Mesendoderm (in vitro differentiated cells): ENCODE results near the gene GLUD1.
"Not testable (repeated sequence)": the region's sequence is repeated elsewhere in the genome, so short reads cannot be mapped to it uniquely, and the experiment has no call there.

ENCODE experiments used
- DNase-seq: peaks from one replicate; pipeline ENCODE4 v3.0.0; 2013
- H2AK5ac ChIP-seq: 2 replicates; pipeline ENCODE4 v1.6.1; 2013; ENCODE audit warnings: low read length, inconsistent platforms
- H2BK120ac ChIP-seq: 2 replicates; pipeline ENCODE4 v1.6.1; 2013; ENCODE audit warnings: low read depth, mild to moderate bottlenecking, low read length, moderate library complexity, mixed read lengths
- H2BK15ac ChIP-seq: replicated peaks from 2 replicates; pipeline ENCODE4 v1.6.1; 2013; ENCODE audit warnings: low read depth, mild to moderate bottlenecking, moderate library complexity
- H2BK5ac ChIP-seq: 2 replicates; pipeline ENCODE4 v1.6.1; 2013; ENCODE audit warnings: low read length, inconsistent platforms
- H3K18ac ChIP-seq: 2 replicates; pipeline ENCODE4 v1.6.1; 2013; ENCODE audit warnings: mild to moderate bottlenecking, low read length, mixed read lengths
- H3K23ac ChIP-seq: one replicate; pipeline ENCODE4 v1.6.1; 2013; ENCODE audit warnings: low read length
- H3K27ac ChIP-seq: 2 replicates; pipeline ENCODE4 v1.5.1; 2013; ENCODE audit warnings: low read depth, mild to moderate bottlenecking, inconsistent platforms, low read length, moderate library complexity
- H3K27me3 ChIP-seq: 2 replicates; pipeline ENCODE4 v1.6.1; 2013; ENCODE audit warnings: low read length, control low read depth, mild to moderate bottlenecking, inconsistent platforms; ENCODE audit not compliant: insufficient read depth, poor library complexity
- H3K36me3 ChIP-seq: 2 replicates; pipeline ENCODE4 v1.6.1; 2013; ENCODE audit warnings: low read length, inconsistent platforms; ENCODE audit not compliant: control insufficient read depth, insufficient read depth
- H3K4ac ChIP-seq: one replicate; pipeline ENCODE4 v1.6.1; 2013; ENCODE audit warnings: low read depth, mild to moderate bottlenecking, low read length, moderate library complexity
- H3K4me1 ChIP-seq: 2 replicates; pipeline ENCODE4 v1.6.1; 2013; ENCODE audit warnings: low read depth, low read length, inconsistent platforms; ENCODE audit not compliant: control insufficient read depth
- H3K4me2 ChIP-seq: 2 replicates; pipeline ENCODE4 v1.6.1; 2013; ENCODE audit warnings: low read length
- H3K4me3 ChIP-seq: 2 replicates; pipeline ENCODE4 v1.5.1; 2013; ENCODE audit warnings: mild to moderate bottlenecking, low read length
- H3K56ac ChIP-seq: one replicate; pipeline ENCODE4 v1.6.1; 2013; ENCODE audit warnings: low read length
- H3K79me1 ChIP-seq: 2 replicates; pipeline ENCODE4 v1.6.1; 2013; ENCODE audit warnings: low read length, inconsistent platforms
- H3K79me2 ChIP-seq: 2 replicates; pipeline ENCODE4 v1.6.1; 2013; ENCODE audit warnings: mild to moderate bottlenecking, low read length; ENCODE audit not compliant: control insufficient read depth, insufficient read depth
- H3K9ac ChIP-seq: 2 replicates; pipeline ENCODE4 v1.6.1; 2013; ENCODE audit warnings: low read length, inconsistent platforms
- H4K5ac ChIP-seq: one replicate; pipeline ENCODE4 v1.6.1; 2013; ENCODE audit warnings: low read length
- H4K8ac ChIP-seq: one replicate; pipeline ENCODE4 v1.6.1; 2013; ENCODE audit warnings: low read depth, mild to moderate bottlenecking, control low read depth, low read length, moderate library complexity
- WGBS: extraction: QIAGEN DNeasy Blood & Tissue Kit; methylation state at CpG from one replicate; pipeline ENCODE4 v1.1.7; 2013; ENCODE audit warnings: low lambda C conversion rate, missing lambda C conversion rate; ENCODE audit not compliant: insufficient coverage; ENCODE audit errors: extremely low coverage; 5-methylcytosine and 5-hydroxymethylcytosine counted together

GLUD1 gene

DNA sequence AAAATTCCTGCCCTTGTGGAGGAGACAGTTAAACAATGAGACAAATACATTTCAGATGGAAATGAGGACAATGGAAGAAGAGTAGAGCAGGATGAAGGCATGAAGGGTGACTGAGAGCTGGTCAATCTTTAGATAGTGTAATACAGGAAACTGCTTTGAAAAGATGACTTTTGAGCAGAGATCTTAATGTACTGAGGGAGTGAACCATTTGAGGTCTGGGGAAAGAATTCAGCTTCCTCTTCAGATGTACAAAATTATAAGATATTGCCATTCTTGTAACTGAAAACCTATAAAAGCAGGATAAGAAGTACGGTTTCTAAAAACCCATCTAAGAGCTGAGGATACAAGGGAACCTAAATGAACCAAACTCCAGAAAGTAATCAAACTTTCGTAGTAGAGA, 39.3 kb upstream of the GLUD1 start:
- H2BK120ac ChIP-seq, H3K27ac ChIP-seq, H3K56ac ChIP-seq, H3K4me3 ChIP-seq, H3K4me2 ChIP-seq, H3K18ac ChIP-seq, H2BK15ac ChIP-seq, H2BK5ac ChIP-seq, H3K9ac ChIP-seq, H3K79me2 ChIP-seq, H3K36me3 ChIP-seq, DNase-seq, H3K4ac ChIP-seq, H2AK5ac ChIP-seq, H3K23ac ChIP-seq, H3K4me1 ChIP-seq, H3K27me3 ChIP-seq, H4K8ac ChIP-seq, H4K5ac ChIP-seq, H3K79me1 ChIP-seq: not testable (repeated sequence)
- WGBS, result no CpG with 5 or more reads among the region's 2 CpGs

DNA sequence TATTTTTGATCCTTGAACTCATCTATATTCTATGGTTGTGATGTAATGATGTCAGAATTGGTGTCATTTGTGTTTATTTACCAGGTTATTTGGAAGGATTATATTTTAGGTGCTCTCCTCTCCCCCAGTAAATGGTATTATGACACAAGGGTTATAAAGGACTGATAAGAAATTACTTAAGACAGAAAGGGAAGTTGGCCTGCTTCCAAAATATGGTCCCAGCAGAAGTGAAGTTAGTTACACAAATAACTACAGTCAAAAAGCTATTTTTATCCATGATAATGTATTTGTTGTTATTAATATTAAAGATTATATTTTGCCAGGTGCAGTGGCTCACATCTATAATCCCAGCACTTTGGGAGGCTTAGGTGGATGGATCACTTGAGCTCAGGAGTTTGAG, 37.5 kb upstream of the GLUD1 start:
- not testable (repeated sequence) for H2BK120ac ChIP-seq, H3K4me3 ChIP-seq, H3K4me2 ChIP-seq, H2AK5ac ChIP-seq, H3K79me1 ChIP-seq, H4K5ac ChIP-seq, H3K18ac ChIP-seq, DNase-seq, H3K27me3 ChIP-seq, H2BK15ac ChIP-seq, H4K8ac ChIP-seq, H3K56ac ChIP-seq, H3K23ac ChIP-seq, H3K36me3 ChIP-seq, H3K9ac ChIP-seq, H3K4ac ChIP-seq, H3K79me2 ChIP-seq, H3K27ac ChIP-seq, H2BK5ac ChIP-seq, H3K4me1 ChIP-seq

DNA sequence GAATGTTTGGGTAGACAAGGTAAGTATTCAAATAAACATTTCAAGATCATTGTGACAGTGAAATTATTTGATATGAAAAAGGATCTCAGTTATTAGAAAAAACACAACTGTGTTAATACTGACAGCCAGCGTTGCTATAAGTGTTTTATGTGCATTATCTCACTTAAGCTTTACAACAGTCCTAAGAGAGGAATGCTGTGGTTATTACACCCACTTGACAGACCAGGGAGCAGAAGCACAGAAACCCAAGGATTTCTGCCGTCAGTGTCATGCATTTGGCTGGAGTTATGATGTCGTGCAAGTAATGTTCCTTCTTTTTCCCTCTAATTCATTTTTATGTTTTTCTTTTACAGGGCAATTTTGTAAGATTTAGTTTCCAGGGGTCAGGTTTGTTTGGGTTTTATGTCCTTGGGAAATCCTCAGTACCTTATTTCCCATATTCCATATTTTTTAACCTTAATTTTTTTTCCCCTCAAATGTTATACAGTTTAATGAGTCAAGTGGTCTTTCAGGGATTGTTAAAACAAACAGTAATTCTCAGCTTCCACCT, 33.0 kb upstream of the GLUD1 start:
- not testable (repeated sequence) for H2BK5ac ChIP-seq, H3K27ac ChIP-seq, H3K18ac ChIP-seq, H2BK120ac ChIP-seq, H3K4me1 ChIP-seq, H3K4me2 ChIP-seq, H2AK5ac ChIP-seq, H2BK15ac ChIP-seq, H3K27me3 ChIP-seq, H3K4me3 ChIP-seq, H4K5ac ChIP-seq, H3K23ac ChIP-seq, H3K36me3 ChIP-seq, H3K4ac ChIP-seq, H3K79me2 ChIP-seq, H4K8ac ChIP-seq, H3K9ac ChIP-seq, H3K56ac ChIP-seq, H3K79me1 ChIP-seq, DNase-seq
- no CpG with 5 or more reads among the region's 3 CpGs for WGBS

DNA sequence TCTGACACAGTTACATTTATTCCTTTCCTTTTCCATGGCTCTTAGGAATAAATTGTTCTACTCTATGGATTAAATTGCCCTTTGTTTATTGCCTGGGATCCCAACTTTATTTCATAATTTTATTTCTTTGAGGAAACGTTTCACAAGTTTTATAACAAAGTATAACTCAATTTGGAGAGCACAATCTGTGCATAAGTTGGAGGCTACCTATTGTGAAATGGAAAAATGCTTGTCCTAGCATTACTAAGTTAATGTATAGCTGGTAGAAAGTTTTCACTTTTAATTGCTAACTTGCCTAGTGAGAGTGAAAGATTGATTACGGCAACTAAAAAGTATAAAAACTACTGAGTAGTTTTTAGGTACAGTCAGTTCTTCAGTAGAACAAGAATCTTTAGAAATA, 32.4 kb upstream of the GLUD1 start:
- H2BK120ac ChIP-seq, H3K79me2 ChIP-seq, H3K23ac ChIP-seq, H2AK5ac ChIP-seq, H3K56ac ChIP-seq, H3K4me1 ChIP-seq, H3K4me3 ChIP-seq, H4K5ac ChIP-seq, H2BK5ac ChIP-seq, H4K8ac ChIP-seq, H3K18ac ChIP-seq, H3K9ac ChIP-seq, H3K27me3 ChIP-seq, H3K79me1 ChIP-seq, H3K4ac ChIP-seq, H3K36me3 ChIP-seq, H2BK15ac ChIP-seq, H3K27ac ChIP-seq, DNase-seq, H3K4me2 ChIP-seq: not testable (repeated sequence)
- WGBS, result no CpG with 5 or more reads among the region's 2 CpGs

DNA sequence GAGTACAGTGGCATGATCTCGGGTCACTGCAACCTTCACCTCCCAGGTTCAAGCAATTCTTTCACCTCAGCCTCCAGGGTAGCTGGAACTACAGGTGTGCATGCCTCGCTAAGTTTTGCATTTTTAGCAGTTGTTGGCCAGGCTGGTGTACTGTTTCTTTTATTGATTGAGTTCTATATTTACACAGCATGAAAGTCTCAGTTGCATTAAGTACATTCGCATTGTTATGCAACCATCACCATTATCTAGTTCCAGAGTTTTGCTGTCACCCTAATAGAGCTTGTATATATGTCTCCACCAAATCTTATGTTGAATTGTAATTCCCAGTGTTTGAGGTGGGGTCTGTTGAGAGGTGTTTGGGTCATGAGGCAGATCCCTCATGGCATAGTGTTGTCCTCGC, 28.7 kb upstream of the GLUD1 start:
- H3K4ac ChIP-seq, H3K9ac ChIP-seq: not testable (repeated sequence)
- WGBS, result no CpG with 5 or more reads among the region's 4 CpGs

DNA sequence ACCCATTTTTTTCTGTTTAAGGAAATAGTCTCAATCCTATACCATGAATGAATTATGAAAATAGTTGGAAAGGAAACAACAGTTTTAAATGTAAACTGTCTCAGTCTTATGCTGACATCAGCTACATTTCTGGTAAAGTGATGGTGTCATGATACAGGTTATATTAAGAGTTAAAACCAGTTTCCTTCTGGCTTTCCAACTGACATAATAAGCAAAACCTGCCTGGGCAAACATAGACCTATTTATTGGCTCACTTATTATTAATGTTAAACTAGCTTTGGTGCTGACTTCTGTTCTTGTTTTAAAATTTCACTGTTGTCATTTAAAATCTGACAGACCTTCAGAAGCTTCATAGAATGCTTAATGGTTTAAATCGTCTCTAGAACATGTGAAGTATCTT, 24.4 kb upstream of the GLUD1 start:
- H3K79me2 ChIP-seq, H3K9ac ChIP-seq, H4K5ac ChIP-seq, H3K27me3 ChIP-seq, H3K36me3 ChIP-seq, H2BK5ac ChIP-seq, H4K8ac ChIP-seq, H3K23ac ChIP-seq, H3K18ac ChIP-seq, H3K79me1 ChIP-seq, H3K27ac ChIP-seq, H3K4me1 ChIP-seq, H3K56ac ChIP-seq, H3K4me3 ChIP-seq, DNase-seq, H3K4ac ChIP-seq, H3K4me2 ChIP-seq, H2AK5ac ChIP-seq, H2BK120ac ChIP-seq, H2BK15ac ChIP-seq: not testable (repeated sequence)
- no CpG with 5 or more reads among the region's 1 CpG for WGBS

More for the DNA sequence above, 28.7 kb upstream of the GLUD1 start:
- H3K79me2 ChIP-seq, H2BK120ac ChIP-seq, H3K4me2 ChIP-seq, H2AK5ac ChIP-seq, H3K56ac ChIP-seq, H3K27ac ChIP-seq, H3K27me3 ChIP-seq, H3K23ac ChIP-seq, DNase-seq, H3K4me3 ChIP-seq, H4K8ac ChIP-seq, H4K5ac ChIP-seq, H3K4me1 ChIP-seq, H2BK15ac ChIP-seq, H3K79me1 ChIP-seq, H3K36me3 ChIP-seq, H2BK5ac ChIP-seq, H3K18ac ChIP-seq: not testable (repeated sequence)
